ENCODE measurements around the gene GRAPL.
"Not testable (repeated sequence)": the region's sequence is repeated elsewhere in the genome, so short reads cannot be mapped to it uniquely, and the experiment has no call there.

DNA sequence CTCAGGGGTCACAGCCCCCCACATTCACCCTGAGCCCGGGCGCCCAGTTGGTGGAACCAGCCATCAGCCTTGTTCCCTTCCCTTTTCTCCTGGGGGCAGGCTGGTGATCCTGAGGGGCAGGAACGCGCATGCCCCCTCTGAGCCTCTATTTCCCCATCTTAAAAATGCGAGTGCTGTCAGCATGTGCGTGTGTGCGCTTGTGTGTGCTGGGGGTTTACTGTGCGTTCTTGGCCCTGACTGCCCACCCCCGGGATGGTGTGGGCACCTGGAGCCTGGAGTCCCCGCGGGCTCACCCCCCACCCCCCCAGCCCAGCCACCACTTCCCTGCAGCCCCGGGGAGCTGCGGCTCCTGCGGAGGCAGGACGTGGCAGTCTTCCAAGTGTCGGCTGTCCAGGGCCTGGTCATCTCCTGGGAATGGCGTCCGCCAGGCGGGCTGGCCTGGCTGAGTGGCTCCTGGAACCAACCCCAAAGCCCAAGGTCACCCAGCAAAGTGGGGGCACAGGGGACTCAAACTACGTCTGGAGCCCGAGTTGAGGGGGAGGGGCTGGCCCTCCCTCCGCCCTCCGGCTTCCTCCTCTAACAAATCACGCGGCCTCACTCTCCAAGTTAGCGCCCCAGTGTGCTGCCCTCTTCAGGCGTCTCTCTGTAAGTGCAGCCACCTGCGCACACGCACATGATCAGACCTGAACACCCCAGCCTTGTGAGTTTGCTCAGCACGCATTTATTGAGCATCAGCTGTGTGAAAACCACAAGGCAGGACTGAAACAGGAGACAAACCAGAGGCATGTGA lies 14.2 kb downstream of the GRAPL start:
- TF ChIP-seq POLR2A, EP300 (IDR thresholded peaks at IDR 0.05): not testable (repeated sequence)
- TF ChIP-seq, protein P1, sequence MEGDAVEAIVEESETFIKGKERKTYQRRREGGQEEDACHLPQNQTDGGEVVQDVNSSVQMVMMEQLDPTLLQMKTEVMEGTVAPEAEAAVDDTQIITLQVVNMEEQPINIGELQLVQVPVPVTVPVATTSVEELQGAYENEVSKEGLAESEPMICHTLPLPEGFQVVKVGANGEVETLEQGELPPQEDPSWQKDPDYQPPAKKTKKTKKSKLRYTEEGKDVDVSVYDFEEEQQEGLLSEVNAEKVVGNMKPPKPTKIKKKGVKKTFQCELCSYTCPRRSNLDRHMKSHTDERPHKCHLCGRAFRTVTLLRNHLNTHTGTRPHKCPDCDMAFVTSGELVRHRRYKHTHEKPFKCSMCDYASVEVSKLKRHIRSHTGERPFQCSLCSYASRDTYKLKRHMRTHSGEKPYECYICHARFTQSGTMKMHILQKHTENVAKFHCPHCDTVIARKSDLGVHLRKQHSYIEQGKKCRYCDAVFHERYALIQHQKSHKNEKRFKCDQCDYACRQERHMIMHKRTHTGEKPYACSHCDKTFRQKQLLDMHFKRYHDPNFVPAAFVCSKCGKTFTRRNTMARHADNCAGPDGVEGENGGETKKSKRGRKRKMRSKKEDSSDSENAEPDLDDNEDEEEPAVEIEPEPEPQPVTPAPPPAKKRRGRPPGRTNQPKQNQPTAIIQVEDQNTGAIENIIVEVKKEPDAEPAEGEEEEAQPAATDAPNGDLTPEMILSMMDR (IDR thresholded peaks at IDR 0.05) = not testable (repeated sequence)
